Esophagus muscularis mucosa (tissue), 3 donors: Measurements from ENCODE around the gene NFIB.

Experiments used
- CTCF ChIP-seq, 3 experiments: fragments of 200-600 bp in 2 of 3; fragments of 450-650 bp in 1 of 3; sonication (generic) in 2 of 3; IDR thresholded peaks; one replicate each; pipeline ENCODE4 v1.5.1; 2017 to 2019; ENCODE audit warnings: antibody characterized with exemption in 3 of 3, mild to moderate bottlenecking in 2 of 3, moderate library complexity in 1 of 3
- POLR2AphosphoS5 ChIP-seq, 2 donors: sonication (generic); formaldehyde crosslinking; IDR thresholded peaks; one replicate each; pipeline ENCODE4 v1.6.1; 2017; ENCODE audit warnings: antibody characterized with exemption in 2 of 2

- TF ChIP-seq CTCF (IDR thresholded peaks at IDR 0.05), result no peak
- no peak for TF ChIP-seq POLR2AphosphoS5 (IDR thresholded peaks at IDR 0.05)
These were observed 143.5 kb downstream of the NFIB start for GRCh38 chr9:14170392-14170931.
